AG08395 (cell line): ENCODE measurements around the gene UBE2J1.
A peak's percentile ranks its signal among the peaks of the same experiment; 100 is the strongest.

Source experiments
- DNase-seq: peaks from one replicate; pipeline ENCODE4 v3.0.0; 2012; ENCODE audit warnings: mixed read lengths, low spot score

Gene UBE2J1

GRCh38 chr6:89290401-89291155 is 61.9 kb downstream of the UBE2J1 start:
- no peak for DNase-seq

GRCh38 chr6:89289710-89290109 is 62.8 kb downstream of the UBE2J1 start:
- no peak for DNase-seq

- DNase-seq = no peak
Measured at GRCh38 chr6:89287351-89288028, 65.0 kb downstream of the UBE2J1 start.

- DNase-seq = no peak
Measured at GRCh38 chr6:89286516-89286915, 66.0 kb downstream of the UBE2J1 start.

- no peak for DNase-seq
Measured at GRCh38 chr6:89284963-89285735, 67.4 kb downstream of the UBE2J1 start.

- no peak for DNase-seq
Measured at GRCh38 chr6:89284081-89284480, 68.4 kb downstream of the UBE2J1 start.

GRCh38 chr6:89282749-89283148 is 69.8 kb downstream of the UBE2J1 start:
- no peak for DNase-seq

GRCh38 chr6:89281779-89282246 is 70.7 kb downstream of the UBE2J1 start:
- peak; percentile 53 for DNase-seq

- DNase-seq = no peak
Measured at GRCh38 chr6:89278956-89279355, 73.6 kb downstream of the UBE2J1 start.
